ENCODE data around the gene UBQLN3.

Gene UBQLN3

GRCh38 chr11:5505363-5506048, 4.3 kb downstream of the UBQLN3 start:
- FAIRE-seq (no peak), DNase-seq (ENCODE audit: insufficient read length) (no peak)
- TF ChIP-seq TAF1 (IDR thresholded peaks at IDR 0.05; ENCODE audit: borderline replicate concordance, low read depth, low read length) (no peak), POLR2A (IDR thresholded peaks at IDR 0.05; ENCODE audit: low read depth, low read length) (no peak), POLR2AphosphoS5 (IDR thresholded peaks at IDR 0.05; ENCODE audit: low read depth, low read length) (no peak)

GRCh38 chr11:5504403-5504921, 5.3 kb downstream of the UBQLN3 start:
- no peak for DNase-seq (ENCODE audit: insufficient read length)
- FAIRE-seq: no peak
- no peak for TF ChIP-seq TAF1 (IDR thresholded peaks at IDR 0.05; ENCODE audit: borderline replicate concordance, low read depth, low read length)
- no peak for TF ChIP-seq POLR2AphosphoS5 (IDR thresholded peaks at IDR 0.05; ENCODE audit: low read depth, low read length)
- no peak for TF ChIP-seq POLR2A (IDR thresholded peaks at IDR 0.05; ENCODE audit: low read depth, low read length)

- FAIRE-seq: no peak
- DNase-seq (ENCODE audit: insufficient read length): no peak
- TF ChIP-seq POLR2A (IDR thresholded peaks at IDR 0.05; ENCODE audit: low read depth, low read length): no peak
- no peak for TF ChIP-seq TAF1 (IDR thresholded peaks at IDR 0.05; ENCODE audit: borderline replicate concordance, low read depth, low read length)
- no peak for TF ChIP-seq POLR2AphosphoS5 (IDR thresholded peaks at IDR 0.05; ENCODE audit: low read depth, low read length)
Observed at GRCh38 chr11:5500393-5500801, 9.4 kb downstream of the UBQLN3 start.

GRCh38 chr11:5499671-5500070, 10.1 kb downstream of the UBQLN3 start:
- TF ChIP-seq TAF1 (IDR thresholded peaks at IDR 0.05; ENCODE audit: borderline replicate concordance, low read depth, low read length) (no peak), POLR2A (IDR thresholded peaks at IDR 0.05; ENCODE audit: low read depth, low read length) (no peak), POLR2AphosphoS5 (IDR thresholded peaks at IDR 0.05; ENCODE audit: low read depth, low read length) (no peak)
- no peak for FAIRE-seq
- no peak for DNase-seq (ENCODE audit: insufficient read length)

GRCh38 chr11:5489576-5490357, 20.0 kb downstream of the UBQLN3 start:
- TF ChIP-seq POLR2AphosphoS5 (IDR thresholded peaks at IDR 0.05; ENCODE audit: low read depth, low read length): no peak
- TF ChIP-seq TAF1 (IDR thresholded peaks at IDR 0.05; ENCODE audit: borderline replicate concordance, low read depth, low read length): no peak
- TF ChIP-seq POLR2A (IDR thresholded peaks at IDR 0.05; ENCODE audit: low read depth, low read length): no peak
- no peak for FAIRE-seq
- DNase-seq (ENCODE audit: insufficient read length): no peak

- no peak for DNase-seq (ENCODE audit: insufficient read length)
- no peak for FAIRE-seq
- TF ChIP-seq TAF1 (IDR thresholded peaks at IDR 0.05; ENCODE audit: borderline replicate concordance, low read depth, low read length) (no peak), POLR2A (IDR thresholded peaks at IDR 0.05; ENCODE audit: low read depth, low read length) (no peak), POLR2AphosphoS5 (IDR thresholded peaks at IDR 0.05; ENCODE audit: low read depth, low read length) (no peak)
Observed at GRCh38 chr11:5488798-5489399, 20.9 kb downstream of the UBQLN3 start.

GRCh38 chr11:5488385-5488784, 21.4 kb downstream of the UBQLN3 start, which contains the start of gene OR52D1:
TSS of gene OR52D1 (plus strand) at chr11:5488685. CDS start at chr11:5488707, 22 bp downstream.
- no peak for FAIRE-seq

GRCh38 chr11:5486421-5486820, 23.3 kb downstream of the UBQLN3 start:
- no peak for FAIRE-seq

More at GRCh38 chr11:5488385-5488784, 21.4 kb downstream of the UBQLN3 start, which contains the start of gene OR52D1:
- no peak for DNase-seq (ENCODE audit: insufficient read length)
- TF ChIP-seq POLR2A (IDR thresholded peaks at IDR 0.05; ENCODE audit: low read depth, low read length) (no peak), TAF1 (IDR thresholded peaks at IDR 0.05; ENCODE audit: borderline replicate concordance, low read depth, low read length) (no peak), POLR2AphosphoS5 (IDR thresholded peaks at IDR 0.05; ENCODE audit: low read depth, low read length) (no peak)

GRCh38 chr11:5486003-5486402, 23.8 kb downstream of the UBQLN3 start:
- no peak for DNase-seq (ENCODE audit: insufficient read length)
- FAIRE-seq: no peak
- TF ChIP-seq TAF1 (IDR thresholded peaks at IDR 0.05; ENCODE audit: borderline replicate concordance, low read depth, low read length) (no peak), POLR2AphosphoS5 (IDR thresholded peaks at IDR 0.05; ENCODE audit: low read depth, low read length) (no peak)

More at GRCh38 chr11:5486421-5486820, 23.3 kb downstream of the UBQLN3 start:
- no peak for TF ChIP-seq TAF1 (IDR thresholded peaks at IDR 0.05; ENCODE audit: borderline replicate concordance, low read depth, low read length)
- no peak for DNase-seq (ENCODE audit: insufficient read length)

- no peak for TF ChIP-seq TAF1 (IDR thresholded peaks at IDR 0.05; ENCODE audit: borderline replicate concordance, low read depth, low read length)
- FAIRE-seq: peak; percentile 91
- peak; percentile 13 for DNase-seq (ENCODE audit: insufficient read length)
Observed at GRCh38 chr11:5476186-5476819, 33.5 kb downstream of the UBQLN3 start.

GRCh38 chr11:5473921-5474320, 35.8 kb downstream of the UBQLN3 start:
- FAIRE-seq: no peak
- no peak for DNase-seq (ENCODE audit: insufficient read length)
- TF ChIP-seq POLR2AphosphoS5 (IDR thresholded peaks at IDR 0.05; ENCODE audit: low read depth, low read length) (no peak), POLR2A (IDR thresholded peaks at IDR 0.05; ENCODE audit: low read depth, low read length) (no peak), TAF1 (IDR thresholded peaks at IDR 0.05; ENCODE audit: borderline replicate concordance, low read depth, low read length) (no peak)

All from GM12892 (cell line).